Ovary (tissue), 9 donors: ENCODE measurements around the gene RGP1. TPM values are rescaled to one million over a fixed set of nuclear protein-coding genes. Genes with fewer than 3 reads are reported as not detected.

Source experiments
- DNase-seq, 5 donors: peaks; one replicate each; pipeline ENCODE4 v3.0.0-alpha.2; 2019 to 2020
- H3K27ac ChIP-seq, 2 donors: fragments of 200-600 bp; one replicate each; pipeline versions ENCODE4 v1.5.1 to v1.8.0; 2019 to 2022
- H3K27me3 ChIP-seq: fragments of 200-600 bp; one replicate; pipeline ENCODE4 v1.8.0; 2022
- H3K36me3 ChIP-seq: fragments of 200-600 bp; sonication (generic); one replicate; pipeline ENCODE4 v1.5.1; 2019
- H3K4me1 ChIP-seq: one replicate; pipeline ENCODE4 v1.8.1; 2013; ENCODE audit warnings: mild to moderate bottlenecking, moderate library complexity; ENCODE audit not compliant: insufficient read depth
- H3K4me3 ChIP-seq: fragments of 200-600 bp; sonication (generic); one replicate; pipeline ENCODE4 v1.5.1; 2017
- H3K9me3 ChIP-seq, 2 donors: fragments of 200-600 bp in 1 of 2; sonication (generic) in 1 of 2; one replicate each; pipeline versions ENCODE4 v1.5.1 to v1.8.1; 2013 to 2019; ENCODE audit warnings: mild to moderate bottlenecking in 1 of 2, moderate library complexity in 1 of 2
- EP300 ChIP-seq: sonication (generic); formaldehyde crosslinking; IDR thresholded peaks from one replicate; pipeline ENCODE4 v1.6.1; 2017; ENCODE audit warnings: antibody characterized with exemption
- POLR2A ChIP-seq: fragments of 450-650 bp; IDR thresholded peaks from one replicate; pipeline ENCODE4 v1.6.1; 2017; ENCODE audit warnings: antibody characterized with exemption, mild to moderate bottlenecking, moderate library complexity
- WGBS, 3 donors: extraction: QIAGEN DNeasy Blood & Tissue Kit in 1 of 3; methylation state at CpG; one replicate each; pipeline versions ENCODE4 v1.1.5 to v1.1.7; 2013 to 2017; 5-methylcytosine and 5-hydroxymethylcytosine counted together
- intact Hi-C, 4 donors: fragments of 100-400 bp; cut with DNase I; formaldehyde crosslinking; loops; one replicate each; pipeline versions ENCODE4 v1.11.0 to v1.15.1; 2022 to 2023
- polyA plus RNA-seq, 2 donors: library from polyadenylated mRNA; stranded (reverse); fragments of 200-250 nt in 1 of 2; fragments of 350-450 nt in 1 of 2; fragmentation: Illumina TruSeq in 1 of 2; extraction: RNeasy Lipid Tissue Mini Kit (QIAGEN cat#74804) in 1 of 2; gene quantifications; one replicate each; pipeline ENCODE4 v1.2.3, GENCODE V29; 2013 to 2014
- total RNA-seq, 7 donors: library from RNA; depleted of rRNA in 2 of 7; stranded (reverse); fragments of >200 nt in 2 of 7; fragmentation: NEBNext Ultra II Directional in 3 of 7; extraction: Animal tissue kit (Norgen Biotek cat#: 25700) in 3 of 7; gene quantifications; one replicate each; pipeline versions ENCODE4 v1.1.0 to v1.2.4, GENCODE V29; 2016 to 2023
- TF ChIP-seq, protein P1 (sequence below), 3 donors: fragments of 450-650 bp in 2 of 3; fragments of 200-600 bp in 1 of 3; IDR thresholded peaks; one replicate each; pipeline versions ENCODE4 v1.5.1 to v1.8.0; 2016 to 2022; ENCODE audit warnings: antibody characterized with exemption in 3 of 3, mild to moderate bottlenecking in 1 of 3
- donor health status: DM: no; HTN: no; CAD: no; lungs with moderate emphysema.
- donor health status: DM: no; HTN: no; CAD: no.
- donor health status: Bipolar disorder and iron deficiency.
- donor health status: DM: yes; HTN: yes; CAD: no.
- donor health status: DM: no; HTN: no; CAD: no.
- donor health status: DM: yes; HTN: yes; CAD: no.

RGP1 gene
- total and polyA plus RNA-seq, 9 donors, result 9.4 to 32.3 (median 25.0) TPM

DNA sequence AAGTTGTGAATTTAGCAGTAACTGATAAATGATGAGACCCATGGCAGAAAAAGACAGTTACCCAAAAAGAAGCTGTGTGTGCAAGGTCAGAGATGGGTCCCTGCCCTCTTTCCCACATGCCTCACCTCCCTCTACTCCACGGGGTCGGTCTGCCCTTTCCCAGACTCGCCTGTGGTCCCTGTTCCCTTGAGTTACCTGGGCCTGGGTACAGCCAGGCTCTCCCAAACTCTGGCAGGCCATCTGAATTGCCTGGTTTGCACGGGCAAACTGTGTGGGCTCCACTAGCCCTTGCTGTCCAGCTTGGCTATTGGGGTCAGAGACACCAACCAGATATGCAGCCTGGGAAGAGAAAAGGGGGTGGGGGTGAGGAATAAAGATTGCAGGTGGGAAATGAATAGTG, 40.9 kb upstream of the RGP1 start:
- no peaks in the 10 kb centered on the region for H3K27me3 ChIP-seq
- H3K27ac ChIP-seq, result no peak overlapping the region
- H3K4me1 ChIP-seq, result no peaks in the 10 kb centered on the region
- no peak for DNase-seq
- no peak for TF ChIP-seq POLR2A
- TF ChIP-seq, protein P1, sequence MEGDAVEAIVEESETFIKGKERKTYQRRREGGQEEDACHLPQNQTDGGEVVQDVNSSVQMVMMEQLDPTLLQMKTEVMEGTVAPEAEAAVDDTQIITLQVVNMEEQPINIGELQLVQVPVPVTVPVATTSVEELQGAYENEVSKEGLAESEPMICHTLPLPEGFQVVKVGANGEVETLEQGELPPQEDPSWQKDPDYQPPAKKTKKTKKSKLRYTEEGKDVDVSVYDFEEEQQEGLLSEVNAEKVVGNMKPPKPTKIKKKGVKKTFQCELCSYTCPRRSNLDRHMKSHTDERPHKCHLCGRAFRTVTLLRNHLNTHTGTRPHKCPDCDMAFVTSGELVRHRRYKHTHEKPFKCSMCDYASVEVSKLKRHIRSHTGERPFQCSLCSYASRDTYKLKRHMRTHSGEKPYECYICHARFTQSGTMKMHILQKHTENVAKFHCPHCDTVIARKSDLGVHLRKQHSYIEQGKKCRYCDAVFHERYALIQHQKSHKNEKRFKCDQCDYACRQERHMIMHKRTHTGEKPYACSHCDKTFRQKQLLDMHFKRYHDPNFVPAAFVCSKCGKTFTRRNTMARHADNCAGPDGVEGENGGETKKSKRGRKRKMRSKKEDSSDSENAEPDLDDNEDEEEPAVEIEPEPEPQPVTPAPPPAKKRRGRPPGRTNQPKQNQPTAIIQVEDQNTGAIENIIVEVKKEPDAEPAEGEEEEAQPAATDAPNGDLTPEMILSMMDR (IDR thresholded peaks at IDR 0.05), result no peak
- TF ChIP-seq EP300, result no peak
- no peaks in the 10 kb centered on the region for H3K9me3 ChIP-seq
- no peak overlapping the region for H3K4me3 ChIP-seq
- 86 to 93% (median 87%) methylated on average over 4 of the region's 4 CpGs for WGBS, 3 donors
- intact Hi-C loops, result no loop called here
- H3K36me3 ChIP-seq, result no peaks in the 10 kb centered on the region

DNA sequence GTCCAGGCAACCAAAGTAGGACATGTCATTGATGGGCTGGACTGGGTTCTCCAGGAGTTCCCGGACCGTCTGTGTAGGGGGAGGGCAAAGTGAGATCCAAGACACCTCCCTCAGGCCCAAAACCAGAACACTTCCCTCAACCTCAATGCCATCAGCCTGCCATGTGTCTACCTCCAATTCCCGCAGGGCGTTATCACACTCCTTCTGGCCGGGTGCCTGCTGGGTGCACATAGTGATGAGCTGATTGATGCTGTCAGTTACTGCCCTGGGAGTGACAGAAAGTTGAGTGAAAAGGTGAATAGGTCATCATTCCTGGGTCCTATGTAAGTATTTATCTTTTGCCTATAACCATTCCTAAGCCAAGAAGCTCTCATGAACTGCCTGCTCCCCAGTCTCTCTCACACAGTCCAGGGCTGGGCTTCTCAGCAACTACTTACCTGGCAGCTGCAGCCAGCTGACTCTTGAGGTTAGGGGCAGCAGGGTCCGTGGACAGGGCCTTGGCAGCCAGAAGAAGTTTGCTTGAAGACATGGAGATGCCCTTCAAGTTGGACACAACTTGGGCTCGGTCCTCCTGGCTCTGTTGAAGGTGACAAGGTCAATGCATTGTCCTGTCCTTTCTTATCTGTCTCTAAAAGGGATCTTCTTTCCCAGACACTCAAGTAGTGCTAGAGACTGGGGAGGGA, 38.1 kb upstream of the RGP1 start:
- intact Hi-C loops, result no loop called here
- no peak overlapping the region for H3K4me3 ChIP-seq
- H3K27ac ChIP-seq, result no peak overlapping the region
- H3K36me3 ChIP-seq, result no peaks in the 10 kb centered on the region
- no peak for DNase-seq
- H3K27me3 ChIP-seq, result no peaks in the 10 kb centered on the region
- no peak for TF ChIP-seq POLR2A
- TF ChIP-seq EP300, result no peak
- TF ChIP-seq, protein P1 (IDR thresholded peaks at IDR 0.05), result no peak
- H3K9me3 ChIP-seq, result no peaks in the 10 kb centered on the region
- H3K4me1 ChIP-seq, result no peaks in the 10 kb centered on the region
- WGBS, 3 donors, result 64 to 82% (median 75%) methylated on average over 7 of the region's 7 CpGs

DNA sequence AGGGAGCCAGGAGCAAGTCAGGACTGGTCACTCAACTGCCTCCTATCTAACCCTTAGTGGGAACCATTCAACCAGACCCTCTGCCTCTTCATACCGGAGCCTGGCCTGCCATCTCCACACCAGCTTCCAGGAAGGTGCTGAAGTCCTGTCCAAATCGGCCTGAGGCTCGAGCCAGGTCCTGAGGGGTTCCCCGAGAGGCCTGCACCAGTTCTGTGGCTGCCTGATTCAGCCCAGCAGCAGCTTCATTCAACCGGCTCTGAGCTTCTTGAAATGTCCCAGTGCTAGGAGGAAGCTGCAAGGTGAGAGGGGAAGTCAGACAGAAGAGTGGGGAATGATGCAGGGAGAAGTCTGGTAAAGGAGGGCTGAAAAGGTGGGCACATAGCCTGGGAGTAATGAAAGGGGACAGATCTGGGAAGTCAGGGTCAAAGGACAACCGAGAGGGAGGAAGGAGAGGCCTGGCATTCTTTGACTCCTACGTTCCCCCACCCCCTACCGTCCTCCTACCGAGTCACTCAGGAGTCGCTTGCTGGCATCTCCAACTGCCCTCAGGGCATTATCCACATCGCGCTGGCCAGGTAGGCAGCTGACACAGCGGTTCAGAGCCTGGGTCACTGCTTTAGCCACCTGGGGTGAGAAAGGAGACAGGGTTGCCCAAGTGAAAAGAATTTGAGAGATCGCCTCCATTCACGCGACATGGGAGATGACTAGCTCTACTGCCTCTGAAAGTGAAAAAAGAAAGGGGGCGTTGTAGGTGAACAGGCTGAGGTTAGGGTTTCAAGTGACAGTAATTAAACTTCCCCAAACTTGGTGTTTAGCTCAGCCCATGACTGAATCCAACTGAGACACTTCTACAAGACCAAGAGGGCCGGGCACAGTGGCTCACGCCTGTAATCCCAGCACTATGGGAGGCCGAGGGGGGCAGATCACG, 37.3 kb upstream of the RGP1 start:
- TF ChIP-seq EP300 (no peak), POLR2A (no peak)
- TF ChIP-seq, protein P1 (IDR thresholded peaks at IDR 0.05), result no peak
- H3K27ac ChIP-seq, result no peak overlapping the region
- H3K27me3 ChIP-seq, result no peaks in the 10 kb centered on the region
- H3K9me3 ChIP-seq, result no peaks in the 10 kb centered on the region
- WGBS, 3 donors, result 82 to 89% (median 86%) methylated on average over 21 of the region's 21 CpGs
- intact Hi-C loops, result no loop called here
- no peak for DNase-seq
- H3K36me3 ChIP-seq, result no peaks in the 10 kb centered on the region
- H3K4me3 ChIP-seq, result no peak overlapping the region
- H3K4me1 ChIP-seq, result no peaks in the 10 kb centered on the region

DNA sequence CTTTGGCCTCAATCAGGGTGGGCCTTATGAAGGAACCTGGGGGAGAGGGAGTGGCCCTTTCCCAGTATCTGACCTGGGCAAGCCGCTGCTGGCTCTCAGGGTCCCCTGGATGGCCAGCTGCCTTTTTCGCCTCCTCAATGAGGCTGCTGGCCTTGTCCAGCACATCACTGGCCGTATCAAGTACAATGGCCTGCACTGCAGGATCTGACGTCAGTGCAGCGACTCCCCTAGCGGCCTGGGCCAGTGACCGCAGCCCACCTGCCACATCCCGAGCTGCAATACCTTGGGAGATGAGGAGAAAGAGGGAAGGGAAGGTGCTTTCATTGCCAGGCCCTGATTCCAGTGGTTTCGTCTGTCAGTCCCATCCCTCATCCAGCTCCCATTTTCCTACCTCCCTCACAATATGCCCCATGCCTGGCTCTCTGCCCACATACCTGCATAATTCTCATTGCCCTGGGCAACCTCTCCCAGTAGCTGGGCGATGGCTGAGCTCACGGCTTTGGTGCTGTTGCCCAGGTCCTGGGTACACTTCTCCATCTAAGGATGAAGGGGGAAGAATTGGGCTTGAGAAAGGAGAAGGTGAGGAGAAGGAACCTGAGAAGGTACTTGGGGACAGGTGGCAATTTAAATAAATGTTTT, 36.2 kb upstream of the RGP1 start:
- no peak overlapping the region for H3K4me3 ChIP-seq
- TF ChIP-seq POLR2A (no peak), EP300 (no peak)
- TF ChIP-seq, protein P1 (IDR thresholded peaks at IDR 0.05), result no peak
- no peaks in the 10 kb centered on the region for H3K4me1 ChIP-seq
- H3K27ac ChIP-seq, result no peak overlapping the region
- WGBS, 3 donors, result 87 to 89% (median 88%) methylated on average over 11 of the region's 11 CpGs
- no peaks in the 10 kb centered on the region for H3K36me3 ChIP-seq
- H3K27me3 ChIP-seq, result no peaks in the 10 kb centered on the region
- DNase-seq, result no peak
- H3K9me3 ChIP-seq, result no peaks in the 10 kb centered on the region
- intact Hi-C loops, result no loop called here
